ENCODE results near the gene CLNK. TPM values are rescaled to one million over a fixed set of nuclear protein-coding genes. Genes with fewer than 3 reads are reported as not detected.

Gene CLNK
- total RNA-seq, 2 donors from 2014 or later, result not detected

DNA sequence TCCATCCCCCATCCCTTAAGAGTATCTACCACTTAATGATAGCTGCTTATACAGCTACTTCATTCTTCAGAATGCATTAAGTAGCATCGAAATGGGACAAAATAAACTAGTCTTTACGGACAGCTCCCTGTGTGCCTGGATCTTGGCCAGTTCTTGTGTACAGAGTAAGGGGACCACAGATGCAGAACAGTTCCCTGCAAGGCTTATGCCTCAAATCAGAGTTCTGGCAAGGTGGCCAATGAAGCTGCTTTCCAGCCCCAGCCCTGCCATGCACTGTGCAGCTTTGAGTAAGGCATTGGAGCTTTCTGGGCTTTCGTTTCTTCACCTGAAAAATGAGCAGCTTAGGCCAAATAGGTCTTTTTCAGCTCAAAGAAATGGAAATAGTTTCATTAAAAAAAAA is 14.2 kb downstream of the CLNK start:
- Histone ChIP-seq H3K27me3 (ENCODE audit: control insufficient read depth, insufficient read depth, low read length, poor library complexity, severe bottlenecking) (no peaks in the 10 kb centered on the region), H3K36me3 (ENCODE audit: control insufficient read depth, insufficient read depth, low read length) (no peaks in the 10 kb centered on the region), H3K4me1 (ENCODE audit: control insufficient read depth, insufficient read depth, low read length) (no peaks in the 10 kb centered on the region), H3K9ac (ENCODE audit: extremely low read depth, low read length, poor library complexity, severe bottlenecking) (no peak overlapping the region), H3K9me3 (ENCODE audit: control insufficient read depth, low read length) (no peaks in the 10 kb centered on the region), H3K27ac (ENCODE audit: low read depth, low read length) (no peak overlapping the region), H3K4me3 (ENCODE audit: low read length) (no peak overlapping the region)
- no peaks in the 10 kb centered on the region for H3K9me3 Mint-ChIP-seq
- no peak overlapping the region for H3K27ac Mint-ChIP-seq
- no peaks in the 10 kb centered on the region for H3K36me3 Mint-ChIP-seq (ENCODE audit: low read depth)
- TF ChIP-seq, protein P1, sequence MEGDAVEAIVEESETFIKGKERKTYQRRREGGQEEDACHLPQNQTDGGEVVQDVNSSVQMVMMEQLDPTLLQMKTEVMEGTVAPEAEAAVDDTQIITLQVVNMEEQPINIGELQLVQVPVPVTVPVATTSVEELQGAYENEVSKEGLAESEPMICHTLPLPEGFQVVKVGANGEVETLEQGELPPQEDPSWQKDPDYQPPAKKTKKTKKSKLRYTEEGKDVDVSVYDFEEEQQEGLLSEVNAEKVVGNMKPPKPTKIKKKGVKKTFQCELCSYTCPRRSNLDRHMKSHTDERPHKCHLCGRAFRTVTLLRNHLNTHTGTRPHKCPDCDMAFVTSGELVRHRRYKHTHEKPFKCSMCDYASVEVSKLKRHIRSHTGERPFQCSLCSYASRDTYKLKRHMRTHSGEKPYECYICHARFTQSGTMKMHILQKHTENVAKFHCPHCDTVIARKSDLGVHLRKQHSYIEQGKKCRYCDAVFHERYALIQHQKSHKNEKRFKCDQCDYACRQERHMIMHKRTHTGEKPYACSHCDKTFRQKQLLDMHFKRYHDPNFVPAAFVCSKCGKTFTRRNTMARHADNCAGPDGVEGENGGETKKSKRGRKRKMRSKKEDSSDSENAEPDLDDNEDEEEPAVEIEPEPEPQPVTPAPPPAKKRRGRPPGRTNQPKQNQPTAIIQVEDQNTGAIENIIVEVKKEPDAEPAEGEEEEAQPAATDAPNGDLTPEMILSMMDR (conservative IDR thresholded peaks at IDR 0.05), result no peak
- H3K4me3 Mint-ChIP-seq, result no peak overlapping the region
- no peak for DNase-seq
- 90 to 100% methylated on average over 2 to 3 of the region's 3 CpGs for WGBS, 2 experiments (ENCODE audit: insufficient coverage in 1 of 2, insufficient read length in 1 of 2)
- H3K4me1 Mint-ChIP-seq, result no peaks in the 10 kb centered on the region
- no peaks in the 10 kb centered on the region for H3K27me3 Mint-ChIP-seq (ENCODE audit: insufficient read depth)

DNA sequence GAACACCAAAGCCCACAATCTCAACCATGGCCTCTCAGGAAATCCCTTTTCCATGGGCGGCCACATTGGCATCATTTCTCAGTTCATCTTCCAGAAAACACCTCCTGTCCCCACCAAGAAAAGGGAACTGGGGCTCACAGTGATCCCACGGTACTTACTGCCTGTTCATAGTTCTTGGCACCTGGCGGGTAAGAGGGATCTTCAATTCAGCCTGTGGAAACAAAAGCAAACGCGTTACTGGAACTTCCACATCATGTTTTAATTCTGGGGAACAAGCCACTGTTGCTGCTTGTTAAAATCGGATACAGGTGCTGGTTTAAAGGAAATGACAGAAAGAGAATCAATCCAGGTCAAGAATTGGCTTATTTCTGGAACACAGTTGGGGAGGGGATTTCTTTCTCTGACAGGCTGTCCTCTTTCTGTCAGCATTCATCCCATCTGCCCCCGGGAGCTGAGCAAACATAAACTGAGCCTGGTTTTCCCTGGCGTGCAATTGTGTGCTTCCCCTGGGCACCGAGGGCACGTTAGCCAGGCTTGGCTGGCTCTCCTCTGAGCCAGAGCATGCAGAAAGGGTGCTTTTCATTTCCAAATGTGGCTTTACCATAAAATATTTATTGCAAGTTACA is 16.8 kb downstream of the CLNK start:
- TF ChIP-seq, protein P1 (conservative IDR thresholded peaks at IDR 0.05), result no peak
- H3K4me3 Mint-ChIP-seq, result no peak overlapping the region
- DNase-seq, result no peak
- H3K9me3 Mint-ChIP-seq, result peaks cover 1% of the 10 kb centered on the region
- no peaks in the 10 kb centered on the region for H3K4me1 Mint-ChIP-seq
- Histone ChIP-seq H3K27me3 (ENCODE audit: control insufficient read depth, insufficient read depth, low read length, poor library complexity, severe bottlenecking) (no peaks in the 10 kb centered on the region), H3K36me3 (ENCODE audit: control insufficient read depth, insufficient read depth, low read length) (no peaks in the 10 kb centered on the region), H3K4me1 (ENCODE audit: control insufficient read depth, insufficient read depth, low read length) (no peaks in the 10 kb centered on the region), H3K9me3 (ENCODE audit: control insufficient read depth, low read length) (no peaks in the 10 kb centered on the region), H3K27ac (ENCODE audit: low read depth, low read length) (no peak overlapping the region), H3K9ac (ENCODE audit: extremely low read depth, low read length, poor library complexity, severe bottlenecking) (no peak overlapping the region), H3K4me3 (ENCODE audit: low read length) (no peak overlapping the region)
- H3K27me3 Mint-ChIP-seq (ENCODE audit: insufficient read depth), result no peaks in the 10 kb centered on the region
- H3K36me3 Mint-ChIP-seq (ENCODE audit: low read depth), result no peaks in the 10 kb centered on the region
- WGBS, 2 experiments (ENCODE audit: insufficient coverage in 1 of 2, insufficient read length in 1 of 2), result 87 to 98% methylated on average over 6 to 10 of the region's 10 CpGs
- no peak overlapping the region for H3K27ac Mint-ChIP-seq

DNA sequence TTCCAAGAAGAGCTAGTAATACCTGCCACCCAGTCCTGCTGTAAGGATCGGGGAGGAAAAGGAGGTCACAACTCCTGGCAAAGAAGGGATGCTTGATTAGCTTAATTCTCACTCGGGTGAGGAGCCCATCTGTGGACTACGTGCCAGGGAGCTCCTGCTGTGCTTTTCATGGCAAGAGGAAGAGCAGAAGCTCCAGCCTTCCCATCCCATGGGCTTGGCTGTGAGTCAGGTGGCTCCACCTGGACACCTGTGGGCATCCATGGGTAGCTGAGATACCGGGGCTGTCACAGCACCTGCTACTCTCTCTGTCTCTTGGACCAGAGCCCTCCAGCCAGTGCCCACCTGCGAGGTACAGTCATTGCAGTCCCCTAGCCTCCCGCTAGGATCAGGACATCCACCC is 18.0 kb downstream of the CLNK start:
- no peak for DNase-seq
- Mint-ChIP-seq H3K27me3 (ENCODE audit: insufficient read depth) (no peaks in the 10 kb centered on the region), H3K4me3 (no peak overlapping the region), H3K4me1 (no peaks in the 10 kb centered on the region), H3K9me3 (peaks cover 1% of the 10 kb centered on the region), H3K36me3 (ENCODE audit: low read depth) (no peaks in the 10 kb centered on the region), H3K27ac (no peak overlapping the region)
- Histone ChIP-seq H3K4me3 (ENCODE audit: low read length) (no peak overlapping the region), H3K27me3 (ENCODE audit: control insufficient read depth, insufficient read depth, low read length, poor library complexity, severe bottlenecking) (no peaks in the 10 kb centered on the region), H3K27ac (ENCODE audit: low read depth, low read length) (no peak overlapping the region), H3K4me1 (ENCODE audit: control insufficient read depth, insufficient read depth, low read length) (no peaks in the 10 kb centered on the region), H3K9me3 (ENCODE audit: control insufficient read depth, low read length) (no peaks in the 10 kb centered on the region), H3K9ac (ENCODE audit: extremely low read depth, low read length, poor library complexity, severe bottlenecking) (no peak overlapping the region), H3K36me3 (ENCODE audit: control insufficient read depth, insufficient read depth, low read length) (no peaks in the 10 kb centered on the region)
- TF ChIP-seq, protein P1 (conservative IDR thresholded peaks at IDR 0.05), result peak; percentile 17
- WGBS, 2 experiments (ENCODE audit: insufficient coverage in 1 of 2, insufficient read length in 1 of 2), result 75 to 77% methylated on average over 4 to 6 of the region's 6 CpGs
